ENCODE measurements around the gene ARMC7.

GRCh38 chr17:75063626-75064025 is 46.1 kb upstream of the ARMC7 start:
- TF ChIP-seq CTCF (IDR thresholded peaks at IDR 0.05) (no peak), POLR2A (IDR thresholded peaks at IDR 0.05) (no peak)

All from Peyer's patch (tissue), 4 donors.